Measurements from ENCODE around the gene CGB3.

GRCh38 chr19:49019242-49019932, 4.7 kb downstream of the CGB3 start:
- TF ChIP-seq EZH2phosphoT487 (IDR thresholded peaks at IDR 0.05; ENCODE audit: borderline replicate concordance) (no peak), CEBPB (IDR thresholded peaks at IDR 0.05; ENCODE audit: low read depth) (no peak), ZBTB33 (IDR thresholded peaks at IDR 0.05; ENCODE audit: extremely low read depth, insufficient replicate concordance, low read length) (no peak), JUND (IDR thresholded peaks at IDR 0.05) (no peak), RAD21 (IDR thresholded peaks at IDR 0.05; ENCODE audit: low read depth) (no peak), TCF7L2 (IDR thresholded peaks at IDR 0.05; ENCODE audit: borderline replicate concordance, extremely low read depth, insufficient read depth, insufficient read length) (no peak), EZH2 (IDR thresholded peaks at IDR 0.05) (no peak)
- TF ChIP-seq, protein P1, sequence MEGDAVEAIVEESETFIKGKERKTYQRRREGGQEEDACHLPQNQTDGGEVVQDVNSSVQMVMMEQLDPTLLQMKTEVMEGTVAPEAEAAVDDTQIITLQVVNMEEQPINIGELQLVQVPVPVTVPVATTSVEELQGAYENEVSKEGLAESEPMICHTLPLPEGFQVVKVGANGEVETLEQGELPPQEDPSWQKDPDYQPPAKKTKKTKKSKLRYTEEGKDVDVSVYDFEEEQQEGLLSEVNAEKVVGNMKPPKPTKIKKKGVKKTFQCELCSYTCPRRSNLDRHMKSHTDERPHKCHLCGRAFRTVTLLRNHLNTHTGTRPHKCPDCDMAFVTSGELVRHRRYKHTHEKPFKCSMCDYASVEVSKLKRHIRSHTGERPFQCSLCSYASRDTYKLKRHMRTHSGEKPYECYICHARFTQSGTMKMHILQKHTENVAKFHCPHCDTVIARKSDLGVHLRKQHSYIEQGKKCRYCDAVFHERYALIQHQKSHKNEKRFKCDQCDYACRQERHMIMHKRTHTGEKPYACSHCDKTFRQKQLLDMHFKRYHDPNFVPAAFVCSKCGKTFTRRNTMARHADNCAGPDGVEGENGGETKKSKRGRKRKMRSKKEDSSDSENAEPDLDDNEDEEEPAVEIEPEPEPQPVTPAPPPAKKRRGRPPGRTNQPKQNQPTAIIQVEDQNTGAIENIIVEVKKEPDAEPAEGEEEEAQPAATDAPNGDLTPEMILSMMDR (IDR thresholded peaks at IDR 0.05 in 2 of 3, conservative IDR thresholded peaks at IDR 0.05 in 1 of 3; ENCODE audit: borderline replicate concordance in 1 of 3, insufficient read depth in 1 of 3, low read depth in 2 of 3, low read length in 2 of 3) = 0 out of 6 replicates have a peak, but pooled peaks of 1 of the 3 experiments have one; percentile 9
- TF ChIP-seq, protein P2, sequence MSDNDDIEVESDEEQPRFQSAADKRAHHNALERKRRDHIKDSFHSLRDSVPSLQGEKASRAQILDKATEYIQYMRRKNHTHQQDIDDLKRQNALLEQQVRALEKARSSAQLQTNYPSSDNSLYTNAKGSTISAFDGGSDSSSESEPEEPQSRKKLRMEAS (IDR thresholded peaks at IDR 0.05) = no peak

Data from HCT116 (cell line).